ENCODE data around the gene GOLPH3.

Gene GOLPH3

GRCh38 chr5:32144378-32145207 lies 29.5 kb downstream of the GOLPH3 start:
- H3K4me2 ChIP-seq = no peak overlapping the region
- 0 out of 2 replicates have a peak, but pooled peaks cover 6% of the 10 kb centered on the region for H4K20me1 ChIP-seq (ENCODE audit: insufficient read depth)
- no peak overlapping the region for H3K27ac ChIP-seq
- no peak overlapping the region for H2AFZ ChIP-seq (ENCODE audit: low read depth)
- no peaks in the 10 kb centered on the region for H3K27me3 ChIP-seq (ENCODE audit: insufficient read depth, low read depth)
- H3K79me2 ChIP-seq (ENCODE audit: insufficient read depth, low read depth) = peaks cover 62% of the 10 kb centered on the region
- peaks cover 22% of the 10 kb centered on the region for H3K4me1 ChIP-seq (ENCODE audit: low read depth, poor library complexity, severe bottlenecking)
- TF ChIP-seq CTCF (conservative IDR thresholded peaks at IDR 0.05; ENCODE audit: low read depth, low read length) = no peak
- no peaks in the 10 kb centered on the region for H3K36me3 ChIP-seq (ENCODE audit: insufficient read depth)
- H3K4me3 ChIP-seq (IDR thresholded peaks at IDR 0.05; ENCODE audit: insufficient read depth, low read depth, low read length) = no peak overlapping the region
- no peak overlapping the region for H3K9ac ChIP-seq

GRCh38 chr5:32143617-32144377 lies 30.3 kb downstream of the GOLPH3 start:
- Histone ChIP-seq H3K4me1 (ENCODE audit: low read depth, poor library complexity, severe bottlenecking) (peaks cover 22% of the 10 kb centered on the region), H4K20me1 (ENCODE audit: insufficient read depth) (0 out of 2 replicates have a peak, but pooled peaks cover 6% of the 10 kb centered on the region), H3K79me2 (ENCODE audit: insufficient read depth, low read depth) (peaks cover 58% of the 10 kb centered on the region), H3K36me3 (ENCODE audit: insufficient read depth) (peaks cover 2% of the 10 kb centered on the region; the same call in 1 of the 2 replicates), H3K27me3 (ENCODE audit: insufficient read depth, low read depth) (no peaks in the 10 kb centered on the region), H3K4me3 (IDR thresholded peaks at IDR 0.05; ENCODE audit: insufficient read depth, low read depth, low read length) (no peak overlapping the region), H3K9ac (no peak overlapping the region), H3K27ac (no peak overlapping the region), H3K4me2 (no peak overlapping the region), H2AFZ (ENCODE audit: low read depth) (no peak overlapping the region)
- no peak for TF ChIP-seq CTCF (conservative IDR thresholded peaks at IDR 0.05; ENCODE audit: low read depth, low read length)

- no peak overlapping the region for H3K9ac ChIP-seq
- H3K36me3 ChIP-seq (ENCODE audit: insufficient read depth) = peaks cover 6% of the 10 kb centered on the region; the same call in 1 of the 2 replicates
- H3K27me3 ChIP-seq (ENCODE audit: insufficient read depth, low read depth) = no peaks in the 10 kb centered on the region
- no peak for TF ChIP-seq CTCF (conservative IDR thresholded peaks at IDR 0.05; ENCODE audit: low read depth, low read length)
- H2AFZ ChIP-seq (ENCODE audit: low read depth) = no peak overlapping the region
- no peaks in the 10 kb centered on the region for H4K20me1 ChIP-seq (ENCODE audit: insufficient read depth)
- H3K4me2 ChIP-seq = no peak overlapping the region
- no peak overlapping the region for H3K4me3 ChIP-seq (IDR thresholded peaks at IDR 0.05; ENCODE audit: insufficient read depth, low read depth, low read length)
- H3K79me2 ChIP-seq (ENCODE audit: insufficient read depth, low read depth) = peaks cover 22% of the 10 kb centered on the region
- H3K4me1 ChIP-seq (ENCODE audit: low read depth, poor library complexity, severe bottlenecking) = no peaks in the 10 kb centered on the region
- no peak overlapping the region for H3K27ac ChIP-seq
Observed at GRCh38 chr5:32138839-32139493, 35.2 kb downstream of the GOLPH3 start.

- H2AFZ ChIP-seq (ENCODE audit: low read depth) = no peak overlapping the region
- H3K4me1 ChIP-seq (ENCODE audit: low read depth, poor library complexity, severe bottlenecking) = no peaks in the 10 kb centered on the region
- no peak overlapping the region for H3K4me3 ChIP-seq (IDR thresholded peaks at IDR 0.05; ENCODE audit: insufficient read depth, low read depth, low read length)
- no peak overlapping the region for H3K9ac ChIP-seq
- peaks cover 16% of the 10 kb centered on the region for H3K79me2 ChIP-seq (ENCODE audit: insufficient read depth, low read depth)
- H3K36me3 ChIP-seq (ENCODE audit: insufficient read depth) = peaks cover 6% of the 10 kb centered on the region; the same call in 1 of the 2 replicates
- no peaks in the 10 kb centered on the region for H4K20me1 ChIP-seq (ENCODE audit: insufficient read depth)
- TF ChIP-seq CTCF (conservative IDR thresholded peaks at IDR 0.05; ENCODE audit: low read depth, low read length) = no peak
- H3K27ac ChIP-seq = no peak overlapping the region
- H3K4me2 ChIP-seq = no peak overlapping the region
- H3K27me3 ChIP-seq (ENCODE audit: insufficient read depth, low read depth) = no peaks in the 10 kb centered on the region
Observed at GRCh38 chr5:32136342-32136741, 37.8 kb downstream of the GOLPH3 start.

Measured in KMS-11 (cell line).